Measurements from ENCODE around the gene PDRG1. TPM values are rescaled to one million over a fixed set of nuclear protein-coding genes. Genes with fewer than 3 reads are reported as not detected.

The PDRG1 gene
- total RNA-seq, 1 donor: 3.0 TPM

DNA sequence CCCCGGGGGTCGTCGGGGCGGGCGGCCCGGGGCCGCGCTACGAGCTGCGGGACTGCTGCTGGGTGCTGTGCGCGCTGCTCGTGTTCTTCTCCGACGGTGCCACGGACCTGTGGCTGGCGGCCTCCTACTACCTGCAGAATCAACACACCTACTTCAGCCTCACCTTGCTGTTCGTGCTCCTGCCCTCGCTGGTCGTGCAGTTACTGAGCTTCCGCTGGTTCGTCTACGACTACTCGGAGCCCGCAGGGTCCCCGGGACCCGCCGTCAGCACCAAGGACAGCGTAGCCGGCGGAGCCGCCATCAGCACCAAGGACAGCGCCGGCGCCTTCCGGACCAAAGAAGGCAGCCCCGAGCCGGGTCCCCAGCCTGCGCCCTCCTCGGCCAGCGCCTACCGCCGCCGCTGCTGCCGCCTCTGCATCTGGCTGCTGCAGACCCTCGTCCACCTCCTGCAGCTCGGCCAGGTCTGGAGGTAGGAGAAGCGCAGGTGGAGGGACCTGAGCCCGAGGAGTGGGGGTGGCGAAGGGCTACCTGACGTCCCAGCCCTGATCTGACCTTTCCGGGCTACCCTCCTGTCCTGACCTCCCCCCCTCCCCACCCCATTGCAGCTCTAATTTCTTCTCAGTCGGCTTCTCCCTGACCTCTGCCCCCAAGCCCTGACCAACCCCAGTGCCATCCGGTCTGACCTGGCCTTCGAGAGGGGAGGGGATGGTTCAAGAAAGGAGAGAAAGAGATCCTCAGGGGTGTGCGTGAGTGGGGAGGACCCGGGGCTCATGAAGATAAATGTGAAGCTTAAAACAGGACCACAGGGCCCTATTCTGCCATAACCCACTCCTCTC is 16.7 kb upstream of the PDRG1 start:
- DNase-seq (ENCODE audit: low read depth): peak; percentile 60
- TF ChIP-seq, protein P1, sequence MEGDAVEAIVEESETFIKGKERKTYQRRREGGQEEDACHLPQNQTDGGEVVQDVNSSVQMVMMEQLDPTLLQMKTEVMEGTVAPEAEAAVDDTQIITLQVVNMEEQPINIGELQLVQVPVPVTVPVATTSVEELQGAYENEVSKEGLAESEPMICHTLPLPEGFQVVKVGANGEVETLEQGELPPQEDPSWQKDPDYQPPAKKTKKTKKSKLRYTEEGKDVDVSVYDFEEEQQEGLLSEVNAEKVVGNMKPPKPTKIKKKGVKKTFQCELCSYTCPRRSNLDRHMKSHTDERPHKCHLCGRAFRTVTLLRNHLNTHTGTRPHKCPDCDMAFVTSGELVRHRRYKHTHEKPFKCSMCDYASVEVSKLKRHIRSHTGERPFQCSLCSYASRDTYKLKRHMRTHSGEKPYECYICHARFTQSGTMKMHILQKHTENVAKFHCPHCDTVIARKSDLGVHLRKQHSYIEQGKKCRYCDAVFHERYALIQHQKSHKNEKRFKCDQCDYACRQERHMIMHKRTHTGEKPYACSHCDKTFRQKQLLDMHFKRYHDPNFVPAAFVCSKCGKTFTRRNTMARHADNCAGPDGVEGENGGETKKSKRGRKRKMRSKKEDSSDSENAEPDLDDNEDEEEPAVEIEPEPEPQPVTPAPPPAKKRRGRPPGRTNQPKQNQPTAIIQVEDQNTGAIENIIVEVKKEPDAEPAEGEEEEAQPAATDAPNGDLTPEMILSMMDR (IDR thresholded peaks at IDR 0.05; ENCODE audit: insufficient read depth, low read length): no peak
- H3K4me3 ChIP-seq (ENCODE audit: low read depth, low read length): no peak overlapping the region

DNA sequence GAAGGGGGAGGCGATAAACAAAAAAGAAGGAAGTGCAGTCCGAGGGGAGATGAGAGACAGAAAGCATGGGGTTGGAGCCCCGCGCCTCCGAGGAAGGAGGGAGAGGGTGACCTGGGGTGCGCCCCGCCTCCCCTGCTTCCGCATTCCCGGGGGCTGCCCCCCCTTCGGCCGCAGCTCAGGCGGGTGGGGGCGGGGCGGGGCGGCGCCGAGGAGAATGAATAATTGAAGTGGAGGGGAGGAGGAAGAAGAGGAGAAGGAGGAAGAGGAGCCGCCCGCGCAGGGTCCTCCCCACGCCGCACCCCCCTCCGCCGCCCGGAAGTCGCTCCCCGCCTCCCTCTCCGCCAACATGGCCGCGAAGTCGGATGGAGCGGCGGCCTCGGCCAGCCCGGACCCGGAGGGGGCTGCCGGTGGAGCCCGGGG is 16.0 kb upstream of the PDRG1 start, which contains the start of gene XKR7:
TSS of gene XKR7 (plus strand) at position 322 of the 420 bp plus-strand sequence. CDS start at position 347, 25 bp downstream.
- TF ChIP-seq, protein P1 (IDR thresholded peaks at IDR 0.05; ENCODE audit: insufficient read depth, low read length): no peak
- no peak within 1 kb of the TSS for H3K4me3 ChIP-seq (ENCODE audit: low read depth, low read length)
- no peak for DNase-seq (ENCODE audit: low read depth)

DNA sequence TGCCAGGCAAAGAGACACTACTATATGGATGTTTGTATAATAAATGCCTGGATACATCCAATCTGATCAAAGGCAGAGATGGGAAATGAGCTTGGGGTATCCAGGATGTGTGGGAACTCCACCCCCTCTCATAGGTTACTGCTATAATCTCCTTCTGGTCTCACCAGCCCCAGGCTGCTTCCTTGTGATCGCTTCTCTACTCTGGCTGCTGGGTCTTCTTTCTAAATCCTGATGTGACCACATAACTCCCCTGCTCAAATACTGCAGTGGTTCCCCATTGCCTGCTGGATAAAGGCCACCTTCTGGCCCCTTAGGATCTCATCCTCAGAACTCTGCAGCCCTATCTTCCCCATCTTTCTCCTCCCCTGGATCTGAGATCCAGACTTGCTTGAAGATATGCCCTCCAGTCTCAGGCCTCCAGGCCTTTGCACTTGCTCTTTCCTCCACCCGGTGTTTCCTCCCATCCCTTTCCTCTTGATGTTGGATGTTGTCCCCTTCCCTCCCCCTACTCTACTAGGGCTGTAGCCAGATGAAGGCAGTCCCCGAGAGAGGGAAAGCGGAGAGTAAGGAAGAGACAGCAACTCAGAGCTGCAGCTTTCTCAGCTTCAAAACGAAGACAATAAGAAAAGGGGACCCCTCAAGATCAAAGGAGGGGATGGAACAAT is 15.3 kb upstream of the PDRG1 start:
- TF ChIP-seq, protein P1 (IDR thresholded peaks at IDR 0.05; ENCODE audit: insufficient read depth, low read length): no peak

DNA sequence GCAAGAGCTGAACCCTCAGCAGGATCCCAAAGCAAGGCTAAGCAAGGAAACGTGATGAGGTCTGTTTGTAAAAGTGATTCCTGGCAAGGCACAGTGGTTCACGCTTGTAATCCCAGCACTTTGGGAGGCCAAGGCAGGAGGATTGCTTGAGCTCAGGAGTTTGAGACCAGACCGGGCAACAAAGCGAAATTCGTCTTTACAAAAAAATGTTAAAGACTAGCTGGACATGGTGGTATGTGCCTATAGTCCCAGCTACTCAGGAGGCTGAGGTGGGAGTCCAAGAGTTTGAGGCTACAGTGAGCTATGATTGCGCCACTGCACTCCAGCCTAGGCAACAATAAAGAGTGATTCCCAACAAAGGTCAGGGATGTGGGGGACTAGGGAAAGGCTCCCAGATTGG is 12.0 kb upstream of the PDRG1 start:
- no peak for DNase-seq (ENCODE audit: low read depth)
- H3K4me3 ChIP-seq (ENCODE audit: low read depth, low read length): no peak overlapping the region
- TF ChIP-seq, protein P1 (IDR thresholded peaks at IDR 0.05; ENCODE audit: insufficient read depth, low read length): no peak

More for the DNA sequence above, 15.3 kb upstream of the PDRG1 start:
- no peak overlapping the region for H3K4me3 ChIP-seq (ENCODE audit: low read depth, low read length)
- no peak for DNase-seq (ENCODE audit: low read depth)

DNA sequence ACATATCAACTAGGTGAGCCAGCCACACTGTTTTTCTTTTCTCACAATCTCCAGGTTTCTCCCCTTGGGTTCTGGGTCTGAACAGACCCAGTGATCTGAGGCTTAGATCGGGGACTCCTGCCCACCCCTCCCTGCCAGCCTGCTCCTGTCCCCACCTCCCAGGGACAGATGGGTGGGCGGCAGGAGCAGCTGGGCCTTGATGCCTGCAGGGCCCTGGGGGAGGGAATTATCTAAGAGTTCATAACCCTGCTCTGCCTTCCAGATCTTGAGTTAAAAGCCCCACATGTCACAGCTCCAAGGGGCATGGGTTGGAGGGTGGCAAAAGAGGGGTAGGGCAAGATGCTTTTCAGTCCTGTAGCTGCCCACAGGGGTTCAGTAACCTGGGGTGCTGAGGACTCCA is 10.9 kb upstream of the PDRG1 start:
- DNase-seq (ENCODE audit: low read depth): no peak
- no peak overlapping the region for H3K4me3 ChIP-seq (ENCODE audit: low read depth, low read length)
- TF ChIP-seq, protein P1 (IDR thresholded peaks at IDR 0.05; ENCODE audit: insufficient read depth, low read length): no peak

DNA sequence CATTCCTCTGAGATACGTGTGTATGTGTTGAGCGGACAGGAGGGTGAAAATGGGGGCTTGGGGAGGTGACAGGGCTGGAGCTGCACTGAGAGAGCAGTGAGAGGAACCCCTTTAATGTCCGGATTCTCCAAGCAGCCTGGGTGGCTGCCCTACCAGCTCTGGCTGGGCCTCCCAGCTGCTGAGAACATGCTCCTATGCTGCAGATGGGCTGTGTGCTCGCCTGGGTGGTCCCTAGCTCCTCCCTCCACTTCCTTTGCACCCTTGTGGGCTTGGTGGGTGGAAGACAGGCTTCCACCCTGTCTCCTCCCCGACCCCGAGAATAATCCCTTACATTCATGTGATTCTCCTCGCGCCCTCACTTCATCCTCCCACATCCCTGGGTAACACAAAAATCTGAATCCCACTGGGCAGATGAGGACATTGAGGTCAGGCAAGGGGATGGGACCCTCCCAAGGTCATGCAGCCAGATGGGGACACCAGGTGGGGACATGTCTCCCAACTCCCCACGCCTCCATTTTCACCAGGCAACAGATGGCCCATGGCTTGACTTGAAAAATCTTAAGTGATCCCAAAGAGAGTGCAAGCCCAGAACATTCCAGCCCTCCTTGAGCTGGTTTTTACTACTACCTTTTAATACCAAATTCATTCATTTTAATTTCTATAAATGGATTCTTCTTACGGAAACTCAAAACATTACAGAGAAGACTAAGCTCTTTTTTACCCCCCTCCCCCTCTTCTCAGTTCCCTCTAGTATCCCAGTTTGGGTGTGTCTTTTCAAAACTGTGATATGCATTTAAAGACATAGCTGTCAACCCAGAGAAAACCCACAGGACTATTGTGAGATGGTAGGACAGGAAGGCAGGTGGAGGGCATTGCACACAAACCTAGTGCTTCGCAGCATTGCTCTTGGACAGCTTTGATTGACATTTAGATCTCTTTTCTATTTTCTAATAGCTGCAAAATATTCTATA is 5.0 kb upstream of the PDRG1 start:
- no peak for DNase-seq (ENCODE audit: low read depth)
- TF ChIP-seq, protein P1 (IDR thresholded peaks at IDR 0.05; ENCODE audit: insufficient read depth, low read length): no peak
- no peak overlapping the region for H3K4me3 ChIP-seq (ENCODE audit: low read depth, low read length)
